Measurements from ENCODE around the gene ASPHD2.
A peak's percentile ranks its signal among the peaks of the same experiment; 100 is the strongest.
"Not testable (repeated sequence)": the region's sequence is repeated elsewhere in the genome, so short reads cannot be mapped to it uniquely, and the experiment has no call there.

The ASPHD2 gene

DNA sequence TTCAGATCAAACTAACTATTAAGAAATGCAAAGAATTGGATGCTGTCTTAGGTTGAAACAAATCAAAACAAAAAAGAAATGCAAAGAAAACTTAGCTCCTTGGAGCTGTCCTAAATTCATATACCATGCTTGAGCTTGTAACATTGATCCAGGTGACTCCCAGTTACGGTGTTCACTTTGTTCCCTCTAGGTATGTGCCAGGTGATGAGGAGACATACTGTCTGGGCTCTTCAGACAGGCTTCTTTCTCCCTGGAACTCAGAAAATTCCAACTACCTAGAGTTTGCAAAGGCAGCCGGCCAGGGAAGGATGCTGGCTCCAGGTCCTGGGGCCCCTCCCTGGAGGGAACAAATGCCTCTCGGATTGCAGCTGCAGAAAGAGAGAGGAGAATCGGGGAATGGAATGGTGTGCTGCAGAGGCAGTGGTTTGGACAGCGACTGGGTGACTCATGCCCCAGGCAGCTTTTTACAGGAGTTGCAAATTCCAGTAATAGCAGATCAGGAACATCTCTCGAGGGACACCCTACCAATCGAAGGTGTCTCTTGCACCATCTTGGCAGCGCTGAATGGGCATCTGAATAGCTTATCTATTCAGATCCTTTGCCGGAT lies 12.3 kb upstream of the ASPHD2 start:
- no peak for FAIRE-seq

- no peak for FAIRE-seq
These were observed 11.7 kb upstream of the ASPHD2 start for GRCh38 chr22:26417406-26417805.

GRCh38 chr22:26418620-26419019 lies 10.4 kb upstream of the ASPHD2 start:
- no peak for FAIRE-seq

GRCh38 chr22:26426924-26427323 lies 2.1 kb upstream of the ASPHD2 start:
- FAIRE-seq: no peak

GRCh38 chr22:26429458-26430286 lies 612 bp downstream of the ASPHD2 start:
- FAIRE-seq: no peak

- no peak for FAIRE-seq
These were observed 1.5 kb downstream of the ASPHD2 start for GRCh38 chr22:26430600-26430999.

DNA sequence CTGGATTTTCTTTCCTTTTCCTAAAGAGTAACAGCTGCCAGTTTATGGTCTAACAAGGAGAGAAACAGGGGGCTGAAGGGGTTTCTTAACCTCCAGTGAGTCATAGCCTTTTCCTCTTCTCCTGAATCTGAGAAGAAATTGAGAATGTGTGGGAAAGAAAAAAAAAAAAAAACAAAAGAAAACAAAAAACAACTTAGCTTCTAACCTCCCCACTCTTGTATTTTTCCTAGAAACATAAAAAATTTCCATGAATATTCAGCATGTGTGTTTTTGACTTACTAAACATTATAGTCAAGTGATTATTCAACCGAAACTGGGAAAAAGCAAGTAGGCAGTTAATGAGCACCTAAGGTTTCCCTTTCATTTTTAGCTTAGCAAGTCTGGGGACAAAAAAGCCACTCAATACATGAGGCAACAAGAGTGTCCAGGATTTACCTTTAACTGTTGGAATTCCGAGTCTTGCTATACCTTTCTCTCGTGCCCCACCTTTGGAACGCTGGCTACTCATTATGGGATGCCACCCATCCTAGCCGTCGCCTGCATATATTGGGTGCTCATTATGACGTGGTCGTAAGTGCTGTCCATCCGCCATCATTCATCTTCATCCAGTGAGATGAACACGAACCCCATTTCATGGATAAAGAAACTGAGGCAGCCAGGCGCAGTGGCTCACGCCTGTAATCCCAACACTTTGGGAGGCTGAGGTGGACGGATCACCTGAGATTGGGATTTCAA lies 2.4 kb downstream of the ASPHD2 start:
- FAIRE-seq: peak; percentile 48

DNA sequence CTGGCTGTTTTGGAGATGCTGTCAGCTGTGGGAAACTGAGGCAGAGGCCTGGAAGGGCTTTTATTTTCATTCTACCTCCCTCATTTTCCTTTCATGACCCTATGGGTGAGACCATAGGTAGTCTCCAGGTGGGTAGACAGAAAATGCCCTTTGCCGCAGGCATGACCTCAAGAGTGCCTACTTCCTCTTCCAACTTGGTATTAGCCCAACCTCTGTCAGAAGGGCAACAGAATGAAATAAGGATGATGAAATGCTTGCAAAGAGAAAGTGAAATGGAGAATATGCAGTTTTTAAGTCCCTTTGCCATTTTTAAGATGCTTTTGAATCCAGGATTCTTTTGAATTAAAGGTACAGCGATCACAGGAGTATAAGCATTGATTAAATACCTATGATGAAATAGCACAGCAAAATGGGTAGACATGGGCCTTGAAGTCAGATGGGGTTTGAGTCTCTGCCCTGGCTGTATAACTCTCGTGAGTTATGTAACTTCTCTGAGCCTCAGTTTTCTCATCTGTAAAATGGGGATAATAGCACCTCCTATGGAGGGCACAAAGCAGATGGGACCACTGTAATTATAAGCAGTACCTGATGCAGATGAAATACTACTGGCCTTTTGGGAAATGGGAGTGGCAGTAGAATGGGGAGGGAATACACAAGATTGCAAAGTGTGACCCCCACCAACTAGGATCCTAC lies 3.7 kb downstream of the ASPHD2 start:
- FAIRE-seq: no peak

DNA sequence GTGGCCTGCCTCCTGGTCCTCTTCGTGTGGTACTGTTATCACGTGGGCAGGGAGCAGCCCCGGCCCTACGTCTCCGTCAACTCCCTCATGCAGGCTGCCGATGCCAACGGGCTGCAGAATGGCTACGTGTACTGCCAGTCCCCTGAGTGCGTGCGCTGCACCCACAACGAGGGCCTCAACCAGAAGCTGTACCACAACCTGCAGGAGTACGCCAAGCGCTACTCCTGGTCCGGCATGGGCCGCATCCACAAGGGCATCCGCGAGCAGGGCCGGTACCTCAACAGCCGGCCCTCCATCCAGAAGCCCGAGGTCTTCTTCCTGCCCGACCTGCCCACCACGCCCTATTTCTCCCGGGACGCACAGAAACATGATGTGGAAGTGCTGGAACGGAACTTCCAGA lies 4.7 kb downstream of the ASPHD2 start:
- no peak for FAIRE-seq

GRCh38 chr22:26435327-26436093 lies 6.5 kb downstream of the ASPHD2 start:
- no peak for FAIRE-seq

- no peak for FAIRE-seq
These were observed 7.9 kb downstream of the ASPHD2 start for GRCh38 chr22:26436903-26437515.

GRCh38 chr22:26437694-26438392 lies 8.8 kb downstream of the ASPHD2 start:
- no peak for FAIRE-seq

DNA sequence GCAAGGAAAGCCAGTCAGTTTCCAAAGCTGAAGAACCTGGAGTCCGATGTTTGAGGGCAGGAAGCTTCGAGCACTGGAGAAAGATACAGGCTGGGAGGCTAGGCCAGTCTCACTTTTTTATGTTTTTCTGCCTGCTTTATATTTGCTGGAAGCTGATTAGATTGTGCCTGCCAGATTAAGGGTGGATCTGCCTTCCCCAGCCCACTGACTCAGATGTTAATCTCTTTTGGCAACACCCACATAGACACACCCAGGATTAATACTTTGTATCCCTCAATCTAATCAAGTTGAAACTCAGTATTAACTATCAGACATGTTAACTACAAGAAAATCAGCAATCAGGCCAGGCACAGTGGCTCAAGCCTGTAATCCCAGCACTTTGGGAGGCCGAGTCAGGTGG lies 9.7 kb downstream of the ASPHD2 start:
- FAIRE-seq: not testable (repeated sequence)

- no peak for FAIRE-seq
These were observed 10.5 kb downstream of the ASPHD2 start for GRCh38 chr22:26439559-26439958.

DNA sequence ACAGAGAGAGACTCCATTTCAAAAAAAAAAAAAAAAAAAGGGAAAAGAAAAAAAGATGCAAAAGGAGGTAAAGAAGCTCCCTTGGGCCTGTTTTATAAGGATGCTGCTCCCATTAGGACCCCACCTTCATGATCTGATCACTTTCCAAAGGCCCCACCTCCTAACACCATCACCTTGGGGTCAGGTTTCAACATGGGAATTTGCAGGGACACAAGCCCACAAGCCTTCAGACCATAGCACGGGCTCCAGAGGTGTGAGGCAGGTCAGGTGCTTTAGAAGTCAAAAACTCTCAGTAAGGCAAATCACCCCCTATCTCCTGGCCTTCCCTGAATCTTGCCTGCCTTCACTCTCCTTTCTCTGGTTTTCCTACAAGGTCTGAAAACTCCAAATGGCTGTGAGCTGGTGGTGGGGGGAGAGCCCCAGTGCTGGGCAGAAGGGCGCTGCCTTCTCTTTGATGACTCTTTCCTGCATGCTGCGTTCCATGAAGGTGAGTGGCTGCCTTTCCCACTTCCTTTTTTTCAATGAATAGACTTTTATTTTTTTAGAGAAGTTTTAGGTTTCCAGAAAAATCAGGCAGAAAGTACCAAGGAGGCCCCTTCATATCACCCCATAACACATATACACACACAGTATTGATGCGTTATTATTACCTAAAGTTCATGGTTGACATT lies 13.2 kb downstream of the ASPHD2 start:
- FAIRE-seq: no peak

- FAIRE-seq: no peak
These were observed 15.0 kb downstream of the ASPHD2 start for GRCh38 chr22:26443901-26444690.

DNA sequence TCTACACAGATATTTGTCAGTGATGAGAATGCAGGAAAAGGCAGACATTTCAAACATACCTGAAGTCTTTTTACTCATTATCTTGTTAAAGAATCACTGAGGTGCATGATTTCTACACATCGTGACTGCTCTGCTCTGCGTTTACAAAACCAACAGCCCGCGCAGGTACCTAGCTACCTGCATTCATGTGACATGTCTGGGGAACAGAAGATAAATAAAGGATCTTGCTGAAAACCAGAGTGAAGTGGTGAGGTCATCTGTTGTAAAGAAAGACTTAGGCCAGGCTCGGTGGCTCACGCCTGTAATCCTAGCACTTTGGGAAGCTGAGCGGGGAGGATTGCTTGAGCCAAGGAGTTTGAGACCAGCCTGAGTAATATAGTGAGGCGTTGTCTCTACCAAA lies 15.7 kb downstream of the ASPHD2 start:
- FAIRE-seq: no peak

GRCh38 chr22:26445577-26446275 lies 16.7 kb downstream of the ASPHD2 start:
- FAIRE-seq: no peak

Measured in endometrium (tissue), 2 donors.